B cell (primary cell): Measurements from ENCODE around the gene FZR1. TPM values are rescaled to one million over a fixed set of nuclear protein-coding genes. Genes with fewer than 3 reads are reported as not detected.

ENCODE experiments used
- ATAC-seq: fragments of 200-7000 bp; cut with Tn5 transposase; one replicate; pipeline ENCODE4 v1.10.0; 2021; ENCODE audit warnings: low read depth, mild to moderate bottlenecking, moderate number of reproducible peaks, moderate library complexity
- CTCF ChIA-PET: fragments of 350-600 bp; sonication (Branson Sonifier 250); formaldehyde crosslinking; loops from one replicate; lab custom pipeline; 2021; ENCODE audit warnings: antibody characterized with exemption, inconsistent platforms; lab: Charles Lee
- POLR2A ChIA-PET: fragments of 350-600 bp; sonication (Branson Sonifier 250); formaldehyde crosslinking; loops from one replicate; lab custom pipeline; 2021; ENCODE audit warnings: antibody characterized with exemption; lab: Charles Lee
- DNase-seq: peaks from one replicate; pipeline ENCODE4 v3.0.0; 2013
- H2AFZ ChIP-seq: 2 replicates; pipeline ENCODE4 v1.6.1; 2012; ENCODE audit warnings: mild to moderate bottlenecking, low read depth, low read length; ENCODE audit not compliant: insufficient read depth, poor library complexity, severe bottlenecking
- H3K27ac ChIP-seq, 2 donors: 1 replicate in 1 of 2; 2 replicates in 1 of 2; pipeline ENCODE4 v1.5.1; 2012 to 2013; ENCODE audit warnings: low read length in 2 of 2, mild to moderate bottlenecking in 2 of 2, moderate library complexity in 1 of 2
- H3K27me3 ChIP-seq, 4 experiments: fragments of 200-600 bp in 1 of 4; sonication (generic) in 1 of 4; replicated peaks in 1 of 4; 1 replicate in 2 of 4; 2 replicates in 2 of 4; pipeline versions ENCODE4 v1.6.1 to v1.7.0; 2013 to 2016; ENCODE audit warnings: low read length in 3 of 4, mild to moderate bottlenecking in 2 of 4, mixed read lengths in 1 of 4, moderate library complexity in 1 of 4; ENCODE audit not compliant: insufficient read depth in 4 of 4, control insufficient read depth in 3 of 4; ENCODE audit errors: control extremely low read depth in 1 of 4
- H3K36me3 ChIP-seq, 2 experiments: replicated peaks in 1 of 2; 1 replicate in 1 of 2; 2 replicates in 1 of 2; pipeline versions ENCODE4 v1.6.1 to v1.7.1; 2013; ENCODE audit warnings: low read length in 1 of 2; ENCODE audit not compliant: insufficient read depth in 2 of 2, control insufficient read depth in 1 of 2; ENCODE audit errors: control extremely low read depth in 1 of 2, extremely low read depth in 1 of 2
- H3K4me1 ChIP-seq, 2 donors: fragments of 200-600 bp in 1 of 2; sonication (generic) in 1 of 2; 1 replicate in 1 of 2; 2 replicates in 1 of 2; pipeline versions ENCODE4 v1.5.1 to v1.6.1; 2013 to 2017; ENCODE audit warnings: low read length in 2 of 2; ENCODE audit not compliant: control insufficient read depth in 2 of 2, insufficient read depth in 2 of 2
- H3K4me2 ChIP-seq: replicated peaks from 2 replicates; pipeline ENCODE3; 2012; ENCODE audit warnings: mild to moderate bottlenecking, low read depth, low read length; ENCODE audit not compliant: poor library complexity, severe bottlenecking
- H3K4me3 ChIP-seq, 5 experiments: fragments of 200-600 bp in 1 of 5; sonication (generic) in 1 of 5; 1 replicate in 3 of 5; 2 replicates in 2 of 5; pipeline versions ENCODE4 v1.5.1 to v1.7.0; 2011 to 2016; ENCODE audit warnings: low read length in 4 of 5, mild to moderate bottlenecking in 4 of 5, low read depth in 2 of 5, control low read depth in 1 of 5, moderate library complexity in 1 of 5; ENCODE audit not compliant: insufficient read depth in 1 of 5; ENCODE audit errors: control extremely low read depth in 1 of 5, extremely low read depth in 1 of 5
- H3K79me2 ChIP-seq: fragments of 200-600 bp; sonication (generic); one replicate; pipeline ENCODE4 v1.6.0; 2016; ENCODE audit warnings: low read length; ENCODE audit not compliant: control insufficient read depth, insufficient read depth
- H3K9ac ChIP-seq: fragments of 200-600 bp; sonication (generic); 2 replicates; pipeline ENCODE4 v1.6.1; 2017; ENCODE audit warnings: mild to moderate bottlenecking, low read length, moderate library complexity
- H3K9me3 ChIP-seq, 3 donors: one replicate each; pipeline versions ENCODE4 v1.6.1 to v1.7.1; 2013; ENCODE audit warnings: low read length in 2 of 3; ENCODE audit not compliant: control insufficient read depth in 2 of 3, insufficient read depth in 1 of 3; ENCODE audit errors: control extremely low read depth in 1 of 3
- H4K20me1 ChIP-seq: 2 replicates; pipeline ENCODE4 v1.6.0; 2012; ENCODE audit warnings: mild to moderate bottlenecking, low read length; ENCODE audit not compliant: insufficient read depth, control insufficient read depth, poor library complexity, severe bottlenecking
- H3K27ac Mint-ChIP-seq: one replicate; pipeline ENCODE4 v1.8.0; 2021; ENCODE audit warnings: mixed read lengths
- H3K27me3 Mint-ChIP-seq: one replicate; pipeline ENCODE4 v1.8.0; 2021; ENCODE audit warnings: mixed read lengths
- H3K4me1 Mint-ChIP-seq: one replicate; pipeline ENCODE4 v1.8.0; 2021; ENCODE audit warnings: mixed read lengths
- H3K4me3 Mint-ChIP-seq: one replicate; pipeline ENCODE4 v1.8.0; 2021; ENCODE audit warnings: mixed read lengths
- H3K9me3 Mint-ChIP-seq: one replicate; pipeline ENCODE4 v1.8.0; 2022; ENCODE audit warnings: mixed read lengths; ENCODE audit not compliant: insufficient read depth
- CTCF ChIP-seq: fragments of 200-600 bp; IDR thresholded peaks from one replicate; pipeline ENCODE4 v1.8.0; 2022; ENCODE audit warnings: antibody characterized with exemption, mild to moderate bottlenecking
- EZH2 ChIP-seq: IDR thresholded peaks from 2 replicates; pipeline ENCODE4 v1.6.1; 2012; ENCODE audit warnings: borderline replicate concordance, low read depth, mild to moderate bottlenecking, moderate library complexity, low read length; ENCODE audit not compliant: insufficient read depth, poor library complexity, severe bottlenecking
- WGBS: methylation state at CpG from one replicate; pipeline ENCODE4 v1.1.5; 2013; ENCODE audit warnings: missing lambda C conversion rate; ENCODE audit not compliant: insufficient coverage; 5-methylcytosine and 5-hydroxymethylcytosine counted together
- intact Hi-C: fragments of 100-400 bp; cut with micrococcal nuclease; formaldehyde crosslinking; loops from one replicate; pipeline ENCODE4 v1.10.0; 2022
- polyA plus RNA-seq: library from polyadenylated mRNA; depleted of rRNA; stranded (reverse); fragments of >200 nt; gene quantifications from 2 replicates; pipeline ENCODE4 v1.2.3, GENCODE V29; 2012
- total RNA-seq, 2 donors: library from RNA; stranded (reverse); fragments of 120-200 nt in 1 of 2; gene quantifications; 1 replicate in 1 of 2; 2 replicates in 1 of 2; pipeline versions ENCODE4 v1.2.3 to v1.2.4, GENCODE V29; 2013 to 2022

Gene FZR1
- total and polyA plus RNA-seq, 2 donors (not counting 1 experiment from before 2014, with no cell fraction given) = 83.5 to 96.1 TPM

GRCh38 chr19:3512562-3513228 lies 6.6 kb downstream of the FZR1 start:
- no peak overlapping the region for H3K9ac ChIP-seq
- H4K20me1 ChIP-seq = peaks cover 91% of the 10 kb centered on the region
- H3K27me3 ChIP-seq = no peaks in the 10 kb centered on the region
- peaks cover 0 to 5% (median 0%) of the 10 kb centered on the region in 3 donors for H3K9me3 ChIP-seq
- ChIA-PET CTCF (no interaction called here), POLR2A (no interaction called here)
- H3K4me1 ChIP-seq = peaks cover 11 to 23% of the 10 kb centered on the region in 2 donors
- Mint-ChIP-seq H3K27ac (no peak overlapping the region), H3K27me3 (no peaks in the 10 kb centered on the region), H3K4me3 (no peak overlapping the region), H3K9me3 (no peaks in the 10 kb centered on the region), H3K4me1 (peaks cover 58% of the 10 kb centered on the region)
- DNase-seq (no peak), ATAC-seq (no peak)
- intact Hi-C loops = no loop called here
- no peak overlapping the region for H3K4me2 ChIP-seq
- H3K27ac ChIP-seq = no peak overlapping the region
- H3K79me2 ChIP-seq = peaks cover 98% of the 10 kb centered on the region
- no peak overlapping the region for H3K4me3 ChIP-seq
- TF ChIP-seq EZH2 (no peak), CTCF (no peak)
- 96% methylated on average over 9 of the region's 17 CpGs for WGBS
- peaks cover 0 to 39% of the 10 kb centered on the region in 2 experiments for H3K36me3 ChIP-seq
- H2AFZ ChIP-seq = no peak overlapping the region
